Stimulated activated CD4-positive, alpha-beta T cell treated with anti-CD3 and anti-CD28 coated beads, Interleukin-1b, Interleukin-23, amount 100 ng/mL, for 24 hours (primary cell): ENCODE results near the gene ALDH3B2.
"Not testable (repeated sequence)": the region's sequence is repeated elsewhere in the genome, so short reads cannot be mapped to it uniquely, and the experiment has no call there.

Experiments
- DNase-seq, 4 experiments: peaks; one replicate each; pipeline ENCODE4 v3.0.0-alpha.2; 2020; ENCODE audit warnings: low read depth in 4 of 4, low spot score in 1 of 4

ALDH3B2 gene, protein sequence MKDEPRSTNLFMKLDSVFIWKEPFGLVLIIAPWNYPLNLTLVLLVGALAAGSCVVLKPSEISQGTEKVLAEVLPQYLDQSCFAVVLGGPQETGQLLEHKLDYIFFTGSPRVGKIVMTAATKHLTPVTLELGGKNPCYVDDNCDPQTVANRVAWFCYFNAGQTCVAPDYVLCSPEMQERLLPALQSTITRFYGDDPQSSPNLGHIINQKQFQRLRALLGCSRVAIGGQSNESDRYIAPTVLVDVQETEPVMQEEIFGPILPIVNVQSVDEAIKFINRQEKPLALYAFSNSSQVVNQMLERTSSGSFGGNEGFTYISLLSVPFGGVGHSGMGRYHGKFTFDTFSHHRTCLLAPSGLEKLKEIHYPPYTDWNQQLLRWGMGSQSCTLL

DNA sequence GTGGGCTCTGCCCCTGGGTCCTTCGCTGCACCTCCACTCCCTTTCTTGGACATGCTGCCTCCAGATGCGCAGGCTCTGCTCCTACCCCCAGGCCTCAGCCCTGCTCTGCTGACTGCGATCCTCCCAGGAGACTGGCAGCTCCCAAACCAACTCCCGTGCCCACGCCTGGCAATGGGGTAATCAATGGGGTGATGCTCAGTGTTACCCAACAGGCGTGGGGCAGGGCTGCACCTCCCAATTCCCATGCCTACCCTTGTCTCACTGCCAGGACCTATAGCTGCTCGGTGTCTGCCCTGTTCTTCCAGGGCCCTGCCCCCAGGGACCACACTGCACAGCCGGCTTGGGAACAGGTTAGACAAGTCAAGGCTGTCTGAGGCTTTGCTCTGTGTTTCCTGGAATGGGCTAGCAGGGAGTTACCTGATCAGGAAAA is at the start of gene ALDH3B2:
Gene ALDH3B2 (minus strand): TSS at position 182 of the 430 bp plus-strand sequence. CDS start 7,688 bp downstream, outside the sequence.
- DNase-seq, result no peak

- not testable (repeated sequence) for DNase-seq
Measured at GRCh38 chr11:67723036-67723435, 48.6 kb upstream of the ALDH3B2 start.

DNA sequence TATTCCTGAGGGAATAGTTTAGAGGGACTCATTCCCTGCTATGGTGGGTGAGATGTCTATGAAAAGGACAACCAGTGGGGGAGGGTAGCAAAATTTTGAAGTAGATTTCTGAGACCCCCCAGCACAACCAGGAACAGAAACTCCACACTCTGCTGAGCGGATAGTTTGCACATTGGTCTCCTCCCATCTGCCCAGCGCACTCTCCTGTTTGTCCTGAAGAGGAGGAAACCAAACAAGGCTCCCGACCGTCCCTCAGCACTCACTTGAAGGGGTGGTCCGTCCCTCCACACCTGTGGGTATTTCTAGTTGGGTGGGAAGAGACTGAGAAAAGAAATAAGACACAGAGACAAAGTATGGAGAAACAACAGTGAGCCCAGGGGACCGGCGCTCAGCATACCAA is 41.8 kb upstream of the ALDH3B2 start:
- DNase-seq, result not testable (repeated sequence)

GRCh38 chr11:67715801-67716200 is 41.4 kb upstream of the ALDH3B2 start:
- DNase-seq, result not testable (repeated sequence)

DNA sequence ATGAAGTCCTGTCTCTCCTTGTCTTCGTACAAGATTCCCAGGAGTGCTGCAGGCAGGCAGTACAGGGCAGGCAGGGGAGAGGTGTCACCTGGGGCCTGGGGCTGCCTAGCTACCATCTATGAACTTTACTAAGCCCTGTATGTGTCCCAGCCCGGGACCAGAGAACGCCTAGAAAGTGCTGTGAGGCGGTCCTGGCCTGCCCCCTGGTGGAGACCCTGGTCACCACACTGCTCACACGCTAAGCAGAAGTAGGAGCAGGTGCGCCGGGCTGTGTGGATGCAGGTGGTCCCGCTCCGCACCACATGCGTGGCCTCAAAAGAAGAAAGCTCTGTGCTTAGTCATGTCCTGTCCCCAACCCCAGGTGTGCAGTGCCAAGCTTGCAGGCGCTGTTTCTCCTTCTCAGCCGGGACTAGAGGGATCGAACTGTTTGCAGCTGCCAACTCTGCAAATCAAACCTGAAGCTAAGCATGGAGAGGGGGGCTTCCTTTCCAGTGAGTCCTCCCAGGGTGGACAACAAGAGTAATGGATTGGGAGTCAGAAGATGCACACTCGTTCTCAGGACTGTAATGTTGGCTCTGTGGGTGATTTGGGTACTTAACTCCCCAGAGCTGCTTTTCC is 39.6 kb upstream of the ALDH3B2 start:
- DNase-seq, result peak in 3 of 4 experiments; percentile 19 to 35 (median 24)

DNA sequence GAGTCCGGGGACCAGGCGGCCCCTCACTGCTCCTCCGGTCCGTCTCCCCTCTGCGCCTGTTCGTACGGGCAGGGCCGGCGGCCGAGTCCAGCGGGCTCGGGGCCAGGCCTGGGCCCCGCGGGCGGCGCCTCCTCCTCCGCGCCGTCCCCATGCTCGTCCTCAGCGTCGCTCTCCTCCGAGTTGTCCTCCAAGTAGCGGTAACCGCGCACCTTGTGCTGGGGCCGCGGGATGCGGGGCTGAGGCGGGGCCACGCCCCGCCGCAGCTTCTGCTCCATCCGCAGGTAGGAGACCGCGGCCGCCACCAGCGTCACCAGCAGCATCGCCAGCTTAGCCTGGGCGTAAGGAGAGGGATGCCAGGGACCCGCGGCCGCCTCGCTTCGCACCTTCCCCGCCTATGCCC is 37.3 kb upstream of the ALDH3B2 start:
- not testable (repeated sequence) for DNase-seq

GRCh38 chr11:67711212-67711611 is 36.8 kb upstream of the ALDH3B2 start:
- not testable (repeated sequence) for DNase-seq

- DNase-seq, result not testable (repeated sequence)
Measured at GRCh38 chr11:67709806-67710205, 35.4 kb upstream of the ALDH3B2 start.

GRCh38 chr11:67705264-67705663 is 30.8 kb upstream of the ALDH3B2 start:
- no peak for DNase-seq

DNA sequence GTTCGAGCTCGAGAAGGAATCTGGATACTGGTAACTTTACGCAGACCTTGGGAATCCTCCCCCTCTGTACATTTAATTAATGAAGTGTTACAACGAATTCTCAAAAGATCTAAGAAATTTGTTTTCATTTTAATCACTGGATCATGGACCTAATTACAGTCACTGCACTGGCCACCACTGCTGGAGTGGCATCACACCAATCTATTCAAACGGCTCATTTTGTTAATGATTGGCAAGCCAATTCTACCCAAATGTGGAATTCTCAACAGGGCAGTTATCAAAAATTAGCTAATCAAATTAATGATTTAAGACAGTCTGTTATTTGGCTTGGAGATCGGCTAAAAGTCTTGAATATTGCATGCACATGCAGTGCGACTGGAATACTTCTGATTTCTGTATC is 30.1 kb upstream of the ALDH3B2 start:
- DNase-seq, result no peak

DNA sequence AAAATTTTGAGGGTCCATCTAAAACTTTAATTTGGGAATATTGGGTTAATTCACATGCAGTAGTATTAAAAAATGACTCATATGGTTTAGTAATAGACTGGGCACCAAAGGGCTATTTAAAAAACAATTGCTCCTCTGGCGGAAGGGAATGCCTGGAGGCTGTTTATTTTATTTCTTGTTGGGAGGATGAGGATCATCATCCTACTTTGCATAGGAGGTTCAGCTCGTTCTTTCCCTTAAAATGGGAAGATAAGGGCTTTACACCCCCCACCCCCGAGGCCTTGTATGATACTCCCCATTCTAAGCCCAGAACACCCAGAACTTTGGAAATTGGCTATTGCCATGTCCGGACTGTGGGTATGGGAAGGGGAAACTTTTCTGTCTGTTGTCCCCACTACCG is 29.3 kb upstream of the ALDH3B2 start:
- DNase-seq, result not testable (repeated sequence)

- DNase-seq, result no peak
Measured at GRCh38 chr11:67700548-67701262, 26.3 kb upstream of the ALDH3B2 start.

GRCh38 chr11:67700141-67700540 is 25.7 kb upstream of the ALDH3B2 start:
- no peak for DNase-seq

DNA sequence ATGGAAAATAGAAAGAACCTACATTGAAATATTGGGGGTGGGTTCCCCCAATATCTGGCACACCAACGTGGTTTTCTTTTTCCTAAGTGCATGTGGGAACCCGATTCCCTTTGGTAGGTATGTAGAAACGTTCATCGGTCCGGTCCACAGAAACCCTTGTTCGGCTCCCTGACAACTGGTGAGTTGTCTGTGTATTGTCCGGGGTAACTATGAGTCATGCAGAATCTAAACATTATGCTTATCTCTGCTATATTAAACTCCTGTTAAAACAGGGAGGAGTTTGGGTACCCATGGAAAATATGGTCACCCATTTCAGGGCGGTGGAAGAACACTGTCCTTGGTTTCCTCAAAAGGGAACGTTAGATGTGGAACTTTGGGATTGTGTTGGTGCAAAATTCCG is 25.1 kb upstream of the ALDH3B2 start:
- DNase-seq, result no peak

DNA sequence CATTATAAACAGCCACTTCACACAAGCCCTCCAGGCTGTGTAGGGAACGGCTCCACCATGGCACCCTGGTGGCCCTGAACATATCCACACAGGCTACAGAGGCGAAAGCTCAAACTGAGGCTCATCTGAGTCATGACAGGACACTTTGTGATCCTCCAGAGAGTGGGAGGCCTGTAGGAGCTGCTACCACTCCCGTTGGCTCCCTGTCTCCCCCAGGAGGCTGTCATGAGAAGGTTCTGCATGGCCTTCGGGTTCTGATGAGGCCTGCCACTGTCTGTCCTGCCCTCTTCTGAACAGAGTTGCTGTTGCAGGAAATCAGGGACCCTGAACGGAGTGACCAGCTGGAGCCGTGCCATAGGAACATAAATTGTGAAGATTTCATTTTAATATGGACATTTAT is 23.8 kb upstream of the ALDH3B2 start:
- peak in 1 of 4 experiments; percentile 3 for DNase-seq

DNA sequence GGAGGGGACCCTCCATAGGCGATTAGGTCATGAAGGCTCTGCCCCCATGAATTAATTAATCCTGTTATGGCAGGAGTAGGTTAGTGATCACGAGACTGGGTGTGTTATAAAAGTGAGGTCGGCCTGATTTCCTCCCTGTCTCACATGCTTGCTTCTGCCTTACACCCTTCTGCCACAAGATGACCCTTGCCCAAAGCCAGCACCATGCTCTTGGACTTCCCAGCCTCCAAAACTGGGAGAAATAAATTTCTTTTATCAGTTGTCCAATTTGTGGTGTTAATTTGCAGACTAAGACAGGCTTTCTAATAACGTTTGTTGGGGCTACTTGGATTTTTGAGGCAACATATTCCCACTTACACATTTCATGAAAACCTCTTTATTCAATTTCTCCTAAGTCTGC is 23.4 kb upstream of the ALDH3B2 start:
- DNase-seq, result no peak

DNA sequence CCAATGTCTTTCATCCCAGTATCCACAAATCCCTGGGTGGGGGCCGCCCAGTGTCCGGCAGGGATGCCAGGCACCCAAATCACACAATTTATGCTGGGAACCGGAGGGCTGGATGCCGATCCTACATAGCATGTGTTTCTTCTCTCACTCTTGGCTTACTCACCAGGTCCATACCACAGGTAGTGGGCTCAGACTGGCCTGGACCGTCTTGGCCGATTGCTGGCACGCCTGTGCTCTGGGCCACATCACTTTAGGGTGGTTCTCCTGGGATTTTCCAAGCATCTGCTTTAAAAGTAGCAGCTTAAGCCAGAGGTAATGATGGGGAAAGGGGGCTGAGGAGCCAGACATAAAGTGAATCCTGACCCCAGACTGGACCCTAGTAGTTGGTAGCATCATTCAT is 22.6 kb upstream of the ALDH3B2 start:
- DNase-seq, result no peak

DNA sequence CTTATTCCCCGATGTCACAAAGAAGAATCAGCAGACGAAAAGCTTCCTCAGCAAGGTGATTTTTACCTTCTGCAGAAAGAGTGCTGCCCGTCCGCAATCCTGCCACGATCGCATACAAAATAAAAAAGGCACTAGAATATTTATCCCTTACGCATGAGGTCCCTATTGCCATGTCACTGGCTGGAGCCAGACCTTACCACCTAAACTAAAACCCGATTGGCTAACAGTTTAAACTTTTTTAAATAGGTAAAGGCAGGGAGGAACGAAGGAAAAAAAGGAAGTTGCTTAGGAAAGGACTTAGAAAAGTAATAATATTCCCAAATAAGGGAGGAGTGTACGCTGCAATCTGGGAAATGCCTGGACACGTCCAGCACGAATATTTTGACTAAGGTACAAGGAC is 21.2 kb upstream of the ALDH3B2 start:
- DNase-seq, result no peak

GRCh38 chr11:67694875-67695555 is 20.6 kb upstream of the ALDH3B2 start:
- no peak for DNase-seq

DNA sequence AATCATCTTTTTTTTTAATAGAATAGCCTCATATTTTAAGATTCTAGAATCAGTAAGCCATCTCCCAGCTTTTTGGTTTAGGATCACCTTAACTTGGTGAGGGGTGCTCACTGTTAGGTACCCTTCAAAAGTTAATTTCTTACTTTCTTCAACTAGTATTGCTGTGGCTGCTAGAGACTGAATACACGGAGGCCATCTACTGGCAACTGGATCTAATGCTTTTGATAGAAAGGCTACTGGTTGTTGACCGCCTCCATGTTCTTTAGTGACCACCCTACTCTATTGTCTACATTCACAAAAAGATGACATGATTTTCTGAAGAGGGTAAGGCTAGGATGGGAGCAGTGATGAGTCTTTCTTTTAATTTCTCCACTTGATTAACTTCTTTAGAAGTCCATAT is 16.7 kb upstream of the ALDH3B2 start:
- no peak for DNase-seq

- DNase-seq, result no peak
Measured at GRCh38 chr11:67689178-67689577, 14.8 kb upstream of the ALDH3B2 start.
